Astrocyte (in vitro differentiated cells and primary cell): ENCODE measurements around the gene IL1RAPL2. TPM values are rescaled to one million over a fixed set of nuclear protein-coding genes. Genes with fewer than 3 reads are reported as not detected.

Source experiments
- DNase-seq: peaks from one replicate; pipeline ENCODE4 v3.0.0-alpha.2; 2010; ENCODE audit warnings: low read depth
- FAIRE-seq: peaks from 2 replicates; lab custom pipeline; 2011; peaks lifted over from hg19 to GRCh38; lab: Jason Lieb, UNC
- H2AFZ ChIP-seq: 2 replicates; pipeline ENCODE4 v1.6.0; 2012; ENCODE audit warnings: low read depth, low read length, inconsistent platforms
- H3K27ac ChIP-seq: 2 replicates; pipeline ENCODE4 v1.5.1; 2011; ENCODE audit warnings: low read depth, low read length, inconsistent platforms
- H3K27me3 ChIP-seq: 2 replicates; pipeline ENCODE4 v1.6.0; 2011; ENCODE audit warnings: low read length, inconsistent platforms; ENCODE audit not compliant: insufficient read depth
- H3K36me3 ChIP-seq: 2 replicates; pipeline ENCODE4 v1.5.1; 2011; ENCODE audit warnings: low read length, inconsistent platforms; ENCODE audit not compliant: insufficient read depth
- H3K4me1 ChIP-seq: 2 replicates; pipeline ENCODE4 v1.5.1; 2011; ENCODE audit warnings: low read length, inconsistent platforms; ENCODE audit not compliant: insufficient read depth
- H3K4me2 ChIP-seq: 2 replicates; pipeline ENCODE4 v1.6.0; 2012; ENCODE audit warnings: low read length, inconsistent platforms
- H3K4me3 ChIP-seq: 2 replicates; pipeline ENCODE4 v1.5.1; 2011; ENCODE audit warnings: low read depth, mild to moderate bottlenecking, low read length, inconsistent platforms; ENCODE audit not compliant: insufficient read depth
- H3K79me2 ChIP-seq: 2 replicates; pipeline ENCODE4 v1.6.0; 2012; ENCODE audit warnings: mild to moderate bottlenecking, low read length, inconsistent platforms; ENCODE audit not compliant: insufficient read depth
- H3K9ac ChIP-seq: 2 replicates; pipeline ENCODE4 v1.6.0; 2012; ENCODE audit warnings: mild to moderate bottlenecking, low read length, inconsistent platforms
- H3K9me3 ChIP-seq: 2 replicates; pipeline ENCODE4 v1.5.1; 2012; ENCODE audit warnings: low read depth, mild to moderate bottlenecking, low read length, inconsistent platforms; ENCODE audit not compliant: insufficient read depth
- H4K20me1 ChIP-seq: 2 replicates; pipeline ENCODE4 v1.6.0; 2012; ENCODE audit warnings: low read length, inconsistent platforms; ENCODE audit not compliant: insufficient read depth
- H3K27ac Mint-ChIP-seq: one replicate; pipeline ENCODE4 v1.8.0; 2021; ENCODE audit warnings: mild to moderate bottlenecking, mixed read lengths; ENCODE audit not compliant: unreplicated experiment
- H3K27me3 Mint-ChIP-seq: one replicate; pipeline ENCODE4 v1.8.0; 2021; ENCODE audit warnings: low read depth, mixed read lengths; ENCODE audit not compliant: unreplicated experiment
- H3K36me3 Mint-ChIP-seq: one replicate; pipeline ENCODE4 v1.8.0; 2021; ENCODE audit warnings: low read depth, mixed read lengths; ENCODE audit not compliant: unreplicated experiment
- H3K4me1 Mint-ChIP-seq: one replicate; pipeline ENCODE4 v1.8.0; 2021; ENCODE audit warnings: low read depth, mixed read lengths; ENCODE audit not compliant: unreplicated experiment
- H3K4me3 Mint-ChIP-seq: one replicate; pipeline ENCODE4 v1.8.0; 2021; ENCODE audit warnings: mild to moderate bottlenecking, moderate library complexity, mixed read lengths; ENCODE audit not compliant: unreplicated experiment
- H3K9me3 Mint-ChIP-seq: one replicate; pipeline ENCODE4 v1.8.0; 2021; ENCODE audit warnings: mild to moderate bottlenecking, mixed read lengths; ENCODE audit not compliant: unreplicated experiment
- EZH2 ChIP-seq: IDR thresholded peaks from 2 replicates; pipeline ENCODE4 v1.6.1; 2012; ENCODE audit warnings: mild to moderate bottlenecking, low read length, inconsistent platforms; ENCODE audit not compliant: insufficient read depth
- total RNA-seq: library from RNA; stranded (reverse); gene quantifications from 2 replicates; pipeline ENCODE4 v1.2.1, GENCODE V29; 2021
- TF ChIP-seq, protein P1 (sequence below): IDR thresholded peaks from 2 replicates; pipeline ENCODE4 v1.5.1; 2011; ENCODE audit warnings: low read depth, mild to moderate bottlenecking, inconsistent platforms, low read length, moderate library complexity; ENCODE audit not compliant: insufficient read depth

Gene IL1RAPL2
- total RNA-seq, 1 donor from 2014 or later = 0.16 TPM

GRCh38 chrX:105697984-105698781 lies 1132.2 kb downstream of the IL1RAPL2 start:
- H3K27me3 Mint-ChIP-seq = no peaks in the 10 kb centered on the region
- no peaks in the 10 kb centered on the region for H3K4me1 ChIP-seq
- no peaks in the 10 kb centered on the region for H3K36me3 ChIP-seq
- H3K4me2 ChIP-seq = no peak overlapping the region
- H3K4me3 ChIP-seq = no peak overlapping the region
- H3K9me3 Mint-ChIP-seq = no peaks in the 10 kb centered on the region
- FAIRE-seq = peak; percentile 54
- no peak overlapping the region for H3K4me3 Mint-ChIP-seq
- no peak for TF ChIP-seq EZH2
- TF ChIP-seq, protein P1, sequence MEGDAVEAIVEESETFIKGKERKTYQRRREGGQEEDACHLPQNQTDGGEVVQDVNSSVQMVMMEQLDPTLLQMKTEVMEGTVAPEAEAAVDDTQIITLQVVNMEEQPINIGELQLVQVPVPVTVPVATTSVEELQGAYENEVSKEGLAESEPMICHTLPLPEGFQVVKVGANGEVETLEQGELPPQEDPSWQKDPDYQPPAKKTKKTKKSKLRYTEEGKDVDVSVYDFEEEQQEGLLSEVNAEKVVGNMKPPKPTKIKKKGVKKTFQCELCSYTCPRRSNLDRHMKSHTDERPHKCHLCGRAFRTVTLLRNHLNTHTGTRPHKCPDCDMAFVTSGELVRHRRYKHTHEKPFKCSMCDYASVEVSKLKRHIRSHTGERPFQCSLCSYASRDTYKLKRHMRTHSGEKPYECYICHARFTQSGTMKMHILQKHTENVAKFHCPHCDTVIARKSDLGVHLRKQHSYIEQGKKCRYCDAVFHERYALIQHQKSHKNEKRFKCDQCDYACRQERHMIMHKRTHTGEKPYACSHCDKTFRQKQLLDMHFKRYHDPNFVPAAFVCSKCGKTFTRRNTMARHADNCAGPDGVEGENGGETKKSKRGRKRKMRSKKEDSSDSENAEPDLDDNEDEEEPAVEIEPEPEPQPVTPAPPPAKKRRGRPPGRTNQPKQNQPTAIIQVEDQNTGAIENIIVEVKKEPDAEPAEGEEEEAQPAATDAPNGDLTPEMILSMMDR = no peak
- H2AFZ ChIP-seq = no peak overlapping the region
- H3K27me3 ChIP-seq = no peaks in the 10 kb centered on the region
- H3K27ac ChIP-seq = no peak overlapping the region
- DNase-seq = no peak
- no peaks in the 10 kb centered on the region for H3K79me2 ChIP-seq
- H3K4me1 Mint-ChIP-seq = peaks cover 3% of the 10 kb centered on the region
- H3K36me3 Mint-ChIP-seq = no peaks in the 10 kb centered on the region
- H4K20me1 ChIP-seq = no peaks in the 10 kb centered on the region
- no peaks in the 10 kb centered on the region for H3K9me3 ChIP-seq
- H3K9ac ChIP-seq = no peak overlapping the region
- no peak overlapping the region for H3K27ac Mint-ChIP-seq

DNA sequence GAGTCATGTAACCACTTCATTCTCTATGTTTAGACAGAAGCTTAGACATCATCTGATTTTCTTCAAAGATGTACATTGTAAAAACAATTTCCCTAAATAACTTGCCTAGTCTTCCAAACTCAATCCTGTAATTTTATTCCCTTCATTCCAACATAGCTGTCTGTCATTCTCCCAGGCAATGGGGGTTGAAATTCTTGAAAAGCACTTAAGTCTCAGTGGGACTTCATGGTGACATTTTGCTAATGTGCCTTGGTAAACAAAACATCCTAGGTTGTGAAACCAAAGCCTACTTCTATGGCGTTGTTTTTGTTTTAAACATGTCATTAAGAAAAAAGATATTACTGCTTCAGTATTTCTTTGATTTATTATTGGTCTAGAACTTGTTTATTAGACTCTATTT lies 1134.3 kb downstream of the IL1RAPL2 start:
- no peak overlapping the region for H3K27ac Mint-ChIP-seq
- no peaks in the 10 kb centered on the region for H3K27me3 Mint-ChIP-seq
- H3K9me3 ChIP-seq = no peaks in the 10 kb centered on the region
- TF ChIP-seq, protein P1 = no peak
- no peak for TF ChIP-seq EZH2
- no peaks in the 10 kb centered on the region for H4K20me1 ChIP-seq
- no peak overlapping the region for H3K4me3 ChIP-seq
- DNase-seq = no peak
- H3K4me2 ChIP-seq = no peak overlapping the region
- H3K9me3 Mint-ChIP-seq = no peaks in the 10 kb centered on the region
- no peaks in the 10 kb centered on the region for H3K27me3 ChIP-seq
- no peaks in the 10 kb centered on the region for H3K79me2 ChIP-seq
- no peak overlapping the region for H3K4me3 Mint-ChIP-seq
- no peak overlapping the region for H3K27ac ChIP-seq
- H3K4me1 ChIP-seq = no peaks in the 10 kb centered on the region
- H2AFZ ChIP-seq = no peak overlapping the region
- no peak overlapping the region for H3K9ac ChIP-seq
- H3K36me3 ChIP-seq = no peaks in the 10 kb centered on the region
- peaks cover 3% of the 10 kb centered on the region for H3K4me1 Mint-ChIP-seq
- no peak for FAIRE-seq
- H3K36me3 Mint-ChIP-seq = no peaks in the 10 kb centered on the region
